ENCODE data around the gene EDIL3. TPM values are rescaled to one million over a fixed set of nuclear protein-coding genes. Genes with fewer than 3 reads are reported as not detected.

EDIL3 gene
- total and polyA plus RNA-seq, 2 donors (not counting 3 experiments of a cell fraction or from before 2014, with no cell fraction given) = 9.1 to 28.8 TPM

- no peaks in the 10 kb centered on the region for H3K9me1 ChIP-seq (replicated peaks; ENCODE audit: control insufficient read depth, extremely low read depth, insufficient read depth, low read length)
- H3K27me3 ChIP-seq (ENCODE audit: control insufficient read depth in 2 of 2, insufficient read depth in 2 of 2, low read length in 2 of 2) = no peaks in the 10 kb centered on the region
- no TSS peak for BruUV-seq (replicated peaks)
- CTCF ChIA-PET = no interaction called here
- FAIRE-seq = no peak
- intact Hi-C loops (cut with micrococcal nuclease) = no loop called here
- no peak overlapping the region for H3K4me2 ChIP-seq (ENCODE audit: insufficient read depth, low read length)
- H3K9me3 ChIP-seq (replicated peaks; ENCODE audit: control insufficient read depth, insufficient read depth, low read length) = no peaks in the 10 kb centered on the region
- POLR2A ChIA-PET = no interaction called here
- H3K27ac ChIP-seq (ENCODE audit: insufficient read depth, low read depth, low read length) = no peak overlapping the region
- no peak overlapping the region for H3K4me3 ChIP-seq (replicated peaks in 1 of 3; ENCODE audit: insufficient read depth in 1 of 3, low read depth in 1 of 3, low read length in 3 of 3)
- H4K20me1 ChIP-seq (replicated peaks; ENCODE audit: control insufficient read depth, extremely low read depth, insufficient read depth, low read length) = no peaks in the 10 kb centered on the region
- no peaks in the 10 kb centered on the region for H3K36me3 ChIP-seq (ENCODE audit: control insufficient read depth in 2 of 2, extremely low read depth in 1 of 2, insufficient read depth in 2 of 2, low read length in 2 of 2)
- H3K9ac ChIP-seq (replicated peaks; ENCODE audit: extremely low read depth, insufficient read depth, low read length) = no peak overlapping the region
- dilution Hi-C loops (cut with MboI; ENCODE audit: extremely low pct_ligation_motif_present, low sequenced_read_pairs) = no loop called here
- no peak for TF ChIP-seq FOS (IDR thresholded peaks at IDR 0.05; ENCODE audit: borderline replicate concordance, insufficient read depth, low read length)
- no peak for TF ChIP-seq JUN (IDR thresholded peaks at IDR 0.05; ENCODE audit: borderline replicate concordance, insufficient read depth, insufficient read length, low read depth)
- TF ChIP-seq POLR2A (IDR thresholded peaks at IDR 0.05; ENCODE audit: low read depth, low read length) = no peak
- TF ChIP-seq, protein P1, sequence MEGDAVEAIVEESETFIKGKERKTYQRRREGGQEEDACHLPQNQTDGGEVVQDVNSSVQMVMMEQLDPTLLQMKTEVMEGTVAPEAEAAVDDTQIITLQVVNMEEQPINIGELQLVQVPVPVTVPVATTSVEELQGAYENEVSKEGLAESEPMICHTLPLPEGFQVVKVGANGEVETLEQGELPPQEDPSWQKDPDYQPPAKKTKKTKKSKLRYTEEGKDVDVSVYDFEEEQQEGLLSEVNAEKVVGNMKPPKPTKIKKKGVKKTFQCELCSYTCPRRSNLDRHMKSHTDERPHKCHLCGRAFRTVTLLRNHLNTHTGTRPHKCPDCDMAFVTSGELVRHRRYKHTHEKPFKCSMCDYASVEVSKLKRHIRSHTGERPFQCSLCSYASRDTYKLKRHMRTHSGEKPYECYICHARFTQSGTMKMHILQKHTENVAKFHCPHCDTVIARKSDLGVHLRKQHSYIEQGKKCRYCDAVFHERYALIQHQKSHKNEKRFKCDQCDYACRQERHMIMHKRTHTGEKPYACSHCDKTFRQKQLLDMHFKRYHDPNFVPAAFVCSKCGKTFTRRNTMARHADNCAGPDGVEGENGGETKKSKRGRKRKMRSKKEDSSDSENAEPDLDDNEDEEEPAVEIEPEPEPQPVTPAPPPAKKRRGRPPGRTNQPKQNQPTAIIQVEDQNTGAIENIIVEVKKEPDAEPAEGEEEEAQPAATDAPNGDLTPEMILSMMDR (IDR thresholded peaks at IDR 0.05; ENCODE audit: extremely low read depth in 1 of 2, insufficient read depth in 1 of 2, low read depth in 1 of 2, low read length in 2 of 2) = no peak
- TF ChIP-seq, protein P2, sequence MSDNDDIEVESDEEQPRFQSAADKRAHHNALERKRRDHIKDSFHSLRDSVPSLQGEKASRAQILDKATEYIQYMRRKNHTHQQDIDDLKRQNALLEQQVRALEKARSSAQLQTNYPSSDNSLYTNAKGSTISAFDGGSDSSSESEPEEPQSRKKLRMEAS (IDR thresholded peaks at IDR 0.05; ENCODE audit: insufficient read depth, insufficient read length) = no peak
- TF ChIP-seq GATA2 (IDR thresholded peaks at IDR 0.05; ENCODE audit: insufficient read depth, insufficient read length, low read depth, low read length) = no peak
- no peak for DNase-seq (ENCODE audit: low read depth, low spot score)
- no peaks in the 10 kb centered on the region for H3K4me1 ChIP-seq (ENCODE audit: control insufficient read depth, extremely low read depth, insufficient read depth, low read length)
- H2AFZ ChIP-seq (ENCODE audit: low read depth, low read length) = no peak overlapping the region
- H3K79me2 ChIP-seq (ENCODE audit: control insufficient read depth, insufficient read depth, low read length) = no peaks in the 10 kb centered on the region
Observed at GRCh38 chr5:83993803-83994202, 390.9 kb downstream of the EDIL3 start.
